ENCODE results near the gene PHYKPL.

GRCh38 chr5:178180141-178180863 lies 52.3 kb downstream of the PHYKPL start:
- TF ChIP-seq, protein P1, sequence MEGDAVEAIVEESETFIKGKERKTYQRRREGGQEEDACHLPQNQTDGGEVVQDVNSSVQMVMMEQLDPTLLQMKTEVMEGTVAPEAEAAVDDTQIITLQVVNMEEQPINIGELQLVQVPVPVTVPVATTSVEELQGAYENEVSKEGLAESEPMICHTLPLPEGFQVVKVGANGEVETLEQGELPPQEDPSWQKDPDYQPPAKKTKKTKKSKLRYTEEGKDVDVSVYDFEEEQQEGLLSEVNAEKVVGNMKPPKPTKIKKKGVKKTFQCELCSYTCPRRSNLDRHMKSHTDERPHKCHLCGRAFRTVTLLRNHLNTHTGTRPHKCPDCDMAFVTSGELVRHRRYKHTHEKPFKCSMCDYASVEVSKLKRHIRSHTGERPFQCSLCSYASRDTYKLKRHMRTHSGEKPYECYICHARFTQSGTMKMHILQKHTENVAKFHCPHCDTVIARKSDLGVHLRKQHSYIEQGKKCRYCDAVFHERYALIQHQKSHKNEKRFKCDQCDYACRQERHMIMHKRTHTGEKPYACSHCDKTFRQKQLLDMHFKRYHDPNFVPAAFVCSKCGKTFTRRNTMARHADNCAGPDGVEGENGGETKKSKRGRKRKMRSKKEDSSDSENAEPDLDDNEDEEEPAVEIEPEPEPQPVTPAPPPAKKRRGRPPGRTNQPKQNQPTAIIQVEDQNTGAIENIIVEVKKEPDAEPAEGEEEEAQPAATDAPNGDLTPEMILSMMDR (IDR thresholded peaks at IDR 0.05) = no peak
- TF ChIP-seq POLR2AphosphoS5 (IDR thresholded peaks at IDR 0.05) = no peak
- no peak for TF ChIP-seq EP300 (IDR thresholded peaks at IDR 0.05)
